DND-41 (cell line): ENCODE data around the gene TFEB.

Experiments used
- ATAC-seq: fragments of 200-7000 bp; cut with Tn5 transposase; 3 replicates; pipeline ENCODE4 v1.9.1; 2021; ENCODE audit warnings: low read depth; ENCODE audit not compliant: insufficient read depth
- DNase-seq: peaks from one replicate; pipeline ENCODE4 v3.0.0-alpha.2; 2020
- H2AFZ ChIP-seq: 2 replicates; pipeline ENCODE4 v1.6.0; 2012; ENCODE audit warnings: low read depth, low read length
- H3K27ac ChIP-seq: 2 replicates; pipeline ENCODE4 v1.5.1; 2012; ENCODE audit warnings: low read length, inconsistent platforms
- H3K27me3 ChIP-seq: fragments of 200-600 bp; sonication (generic); 2 replicates; pipeline ENCODE4 v1.6.0; 2012; ENCODE audit warnings: low read length, mild to moderate bottlenecking, inconsistent platforms; ENCODE audit not compliant: insufficient read depth, poor library complexity
- H3K36me3 ChIP-seq: 2 replicates; pipeline ENCODE4 v1.5.1; 2012; ENCODE audit warnings: low read length, inconsistent platforms; ENCODE audit not compliant: insufficient read depth
- H3K4me1 ChIP-seq: 2 replicates; pipeline ENCODE4 v1.5.1; 2012; ENCODE audit warnings: mild to moderate bottlenecking, low read length; ENCODE audit not compliant: insufficient read depth
- H3K4me2 ChIP-seq: 2 replicates; pipeline ENCODE4 v1.6.0; 2012; ENCODE audit warnings: mild to moderate bottlenecking, moderate library complexity, low read length, inconsistent platforms; ENCODE audit not compliant: insufficient read depth
- H3K4me3 ChIP-seq, 2 experiments: fragments of 200-600 bp in 1 of 2; shearing (Covaris generic) in 1 of 2; 2 replicates each; pipeline ENCODE4 v1.5.1; 2012 to 2016; ENCODE audit warnings: inconsistent platforms in 2 of 2, low read length in 2 of 2, mild to moderate bottlenecking in 2 of 2, low read depth in 1 of 2, moderate library complexity in 1 of 2
- H3K79me2 ChIP-seq: 2 replicates; pipeline ENCODE4 v1.6.0; 2012; ENCODE audit warnings: low read length, inconsistent platforms; ENCODE audit not compliant: insufficient read depth
- H3K9ac ChIP-seq: 2 replicates; pipeline ENCODE4 v1.6.0; 2012; ENCODE audit warnings: low read depth, mild to moderate bottlenecking, inconsistent platforms, low read length, moderate library complexity
- H3K9me3 ChIP-seq: 2 replicates; pipeline ENCODE4 v1.5.1; 2012; ENCODE audit warnings: low read length, moderate library complexity, mild to moderate bottlenecking, inconsistent platforms; ENCODE audit not compliant: insufficient read depth, severe bottlenecking
- H4K20me1 ChIP-seq: 2 replicates; pipeline ENCODE4 v1.6.0; 2012; ENCODE audit warnings: low read length; ENCODE audit not compliant: insufficient read depth
- EZH2 ChIP-seq: IDR thresholded peaks from 3 replicates; pipeline ENCODE4 v1.6.1; 2012; ENCODE audit warnings: borderline replicate concordance, low read depth, mild to moderate bottlenecking, moderate library complexity, low read length, inconsistent platforms; ENCODE audit not compliant: severe bottlenecking
- TF ChIP-seq, protein P1 (sequence below): IDR thresholded peaks from 2 replicates; pipeline ENCODE4 v1.5.1; 2012; ENCODE audit warnings: borderline replicate concordance, low read length, moderate library complexity, mild to moderate bottlenecking; ENCODE audit not compliant: poor library complexity, severe bottlenecking; ENCODE audit errors: extremely low read depth

Gene TFEB

DNA sequence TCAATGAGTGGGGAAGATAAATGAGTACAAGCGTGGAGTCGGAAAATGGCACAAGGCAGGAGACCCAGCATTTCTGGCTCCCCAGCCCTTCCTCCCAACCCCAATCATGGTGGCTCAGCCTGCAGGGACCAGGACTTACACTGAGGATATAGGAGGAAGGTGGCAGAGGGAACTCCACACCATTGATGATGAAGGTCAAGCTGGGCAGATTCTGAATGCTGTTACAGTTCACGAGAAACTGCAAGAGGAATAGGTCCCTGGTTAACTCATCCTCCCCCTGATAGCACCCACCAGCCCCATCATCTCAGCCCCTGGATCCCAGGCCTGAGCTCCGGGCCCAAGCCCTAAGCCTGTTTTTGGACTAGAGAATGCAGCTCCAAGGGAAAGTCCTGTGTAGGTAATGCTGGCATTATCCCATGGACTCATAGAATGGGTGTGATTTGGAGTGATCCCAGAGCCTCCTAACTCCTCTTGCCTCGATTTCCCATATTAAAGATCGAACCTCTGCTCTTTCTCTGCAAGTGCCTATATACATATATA, 2.3 kb upstream of the TFEB start:
- TF ChIP-seq EZH2: no peak
- Histone ChIP-seq H3K4me2 (no peak overlapping the region), H3K27me3 (no peaks in the 10 kb centered on the region), H4K20me1 (peaks cover 11% of the 10 kb centered on the region), H3K4me1 (peaks cover 29% of the 10 kb centered on the region), H3K79me2 (no peaks in the 10 kb centered on the region), H2AFZ (no peak overlapping the region), H3K4me3 (no peak overlapping the region), H3K27ac (no peak overlapping the region), H3K36me3 (no peaks in the 10 kb centered on the region; the same call in 1 of the 2 replicates), H3K9ac (no peak overlapping the region), H3K9me3 (no peaks in the 10 kb centered on the region)
- DNase-seq: no peak
- no peak for ATAC-seq

DNA sequence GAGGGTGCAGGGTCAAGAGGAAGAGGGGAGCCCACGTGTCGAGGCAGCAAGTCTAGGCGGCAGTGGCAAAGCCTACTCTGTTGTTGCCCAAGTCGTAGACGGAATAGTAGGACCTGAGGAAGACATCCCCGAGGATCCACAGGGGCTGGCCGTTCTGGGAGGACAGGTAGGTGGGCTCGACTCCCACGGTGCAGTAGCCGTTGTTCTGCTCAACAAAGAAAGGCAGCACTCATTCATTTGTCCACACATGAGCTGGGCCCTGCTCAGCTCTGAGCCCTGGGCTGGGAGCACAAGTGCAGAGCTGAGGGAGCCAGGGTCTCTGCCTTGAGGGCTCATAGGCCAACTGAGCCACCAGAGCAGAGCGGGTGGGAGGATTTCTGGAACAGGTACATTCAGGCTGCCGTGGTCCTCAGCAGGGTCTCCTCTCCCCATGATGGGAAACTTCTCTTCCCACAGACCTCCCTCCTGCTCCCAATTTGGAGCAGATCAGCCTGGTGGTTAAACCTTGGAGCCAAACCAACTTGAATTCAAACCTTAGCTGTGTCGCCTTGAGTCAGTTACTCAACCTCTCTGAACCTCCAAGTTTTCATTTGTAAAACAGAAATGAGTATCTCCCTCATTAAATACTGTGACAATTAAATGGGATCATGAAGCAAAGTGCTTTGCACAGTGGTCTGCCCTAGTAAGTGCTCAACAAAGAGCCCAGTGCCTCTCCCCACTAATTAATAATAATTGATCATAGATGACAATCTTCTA, 1.6 kb upstream of the TFEB start:
- H2AFZ ChIP-seq: no peak overlapping the region
- no peak overlapping the region for H3K4me2 ChIP-seq
- ATAC-seq: no peak
- no peaks in the 10 kb centered on the region; the same call in 1 of the 2 replicates for H3K36me3 ChIP-seq
- no peaks in the 10 kb centered on the region for H3K27me3 ChIP-seq
- no peaks in the 10 kb centered on the region for H3K9me3 ChIP-seq
- TF ChIP-seq EZH2: no peak
- TF ChIP-seq, protein P1, sequence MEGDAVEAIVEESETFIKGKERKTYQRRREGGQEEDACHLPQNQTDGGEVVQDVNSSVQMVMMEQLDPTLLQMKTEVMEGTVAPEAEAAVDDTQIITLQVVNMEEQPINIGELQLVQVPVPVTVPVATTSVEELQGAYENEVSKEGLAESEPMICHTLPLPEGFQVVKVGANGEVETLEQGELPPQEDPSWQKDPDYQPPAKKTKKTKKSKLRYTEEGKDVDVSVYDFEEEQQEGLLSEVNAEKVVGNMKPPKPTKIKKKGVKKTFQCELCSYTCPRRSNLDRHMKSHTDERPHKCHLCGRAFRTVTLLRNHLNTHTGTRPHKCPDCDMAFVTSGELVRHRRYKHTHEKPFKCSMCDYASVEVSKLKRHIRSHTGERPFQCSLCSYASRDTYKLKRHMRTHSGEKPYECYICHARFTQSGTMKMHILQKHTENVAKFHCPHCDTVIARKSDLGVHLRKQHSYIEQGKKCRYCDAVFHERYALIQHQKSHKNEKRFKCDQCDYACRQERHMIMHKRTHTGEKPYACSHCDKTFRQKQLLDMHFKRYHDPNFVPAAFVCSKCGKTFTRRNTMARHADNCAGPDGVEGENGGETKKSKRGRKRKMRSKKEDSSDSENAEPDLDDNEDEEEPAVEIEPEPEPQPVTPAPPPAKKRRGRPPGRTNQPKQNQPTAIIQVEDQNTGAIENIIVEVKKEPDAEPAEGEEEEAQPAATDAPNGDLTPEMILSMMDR: no peak
- H4K20me1 ChIP-seq: peaks cover 12% of the 10 kb centered on the region
- no peak for DNase-seq
- H3K79me2 ChIP-seq: no peaks in the 10 kb centered on the region
- no peak overlapping the region for H3K4me3 ChIP-seq
- no peak overlapping the region for H3K27ac ChIP-seq
- H3K9ac ChIP-seq: no peak overlapping the region
- H3K4me1 ChIP-seq: peaks cover 31% of the 10 kb centered on the region

DNA sequence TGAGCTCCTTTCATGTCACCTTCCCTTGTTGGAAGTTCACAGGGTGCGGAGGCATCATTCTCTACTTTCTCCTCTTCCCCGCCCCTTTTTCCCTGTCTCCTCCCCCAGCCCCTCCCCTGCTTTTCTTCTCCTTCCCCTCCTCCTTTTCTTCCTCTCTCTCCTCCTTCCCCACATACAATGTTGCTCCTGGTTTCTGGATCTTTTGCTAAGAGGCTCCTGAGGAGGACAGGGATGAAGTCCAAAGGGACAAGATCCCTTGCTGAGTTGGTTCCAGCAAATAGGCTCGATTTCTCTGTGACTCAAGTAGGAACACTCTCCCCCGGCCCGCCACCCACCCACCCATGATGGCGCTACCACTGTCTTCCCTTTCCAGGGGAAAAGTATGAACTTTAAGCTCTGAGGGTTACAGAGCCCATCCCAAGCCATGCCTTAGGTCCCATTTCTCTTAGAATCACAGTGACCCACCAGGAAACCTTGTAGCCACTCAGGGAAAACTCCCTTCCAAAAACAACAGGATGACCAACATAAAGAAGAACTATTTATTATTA, 852 bp upstream of the TFEB start:
- Histone ChIP-seq H2AFZ (peak overlapping the region; percentile 87), H3K4me3 (peak overlapping the region in 1 of 2 experiments; percentile 84; a peak in 1 of 4 replicates), H3K4me2 (peak overlapping the region; percentile 66)

More for the DNA sequence above, 852 bp upstream of the TFEB start:
- H3K79me2 ChIP-seq: no peaks in the 10 kb centered on the region
- H3K9ac ChIP-seq: no peak overlapping the region
- H3K27me3 ChIP-seq: no peaks in the 10 kb centered on the region
- H3K27ac ChIP-seq: no peak overlapping the region
- no peaks in the 10 kb centered on the region for H3K9me3 ChIP-seq
- TF ChIP-seq EZH2: no peak
- TF ChIP-seq, protein P1: no peak
- ATAC-seq (no peak), DNase-seq (no peak)
- H3K4me1 ChIP-seq: peaks cover 31% of the 10 kb centered on the region
- no peaks in the 10 kb centered on the region; the same call in 1 of the 2 replicates for H3K36me3 ChIP-seq
- H4K20me1 ChIP-seq: peaks cover 16% of the 10 kb centered on the region
